Bronchial epithelial cell (primary cell): ENCODE measurements around the gene MEX3A. TPM values are rescaled to one million over a fixed set of nuclear protein-coding genes. Genes with fewer than 3 reads are reported as not detected.
A peak's percentile ranks its signal among the peaks of the same experiment; 100 is the strongest.

Source experiments
- DNase-seq: peaks from one replicate; pipeline ENCODE4 v3.0.0-alpha.2; 2010; ENCODE audit warnings: low read depth
- FAIRE-seq: peaks from 2 replicates; lab custom pipeline; 2011; peaks lifted over from hg19 to GRCh38; lab: Jason Lieb, UNC
- H3K27me3 ChIP-seq: 2 replicates; pipeline ENCODE4 v1.5.1; 2011; ENCODE audit warnings: low read length; ENCODE audit not compliant: control insufficient read depth, insufficient read depth
- H3K36me3 ChIP-seq: 2 replicates; pipeline ENCODE4 v1.5.1; 2011; ENCODE audit warnings: low read length; ENCODE audit not compliant: control insufficient read depth, insufficient read depth
- H3K4me3 ChIP-seq: 2 replicates; pipeline ENCODE4 v1.5.1; 2011; ENCODE audit warnings: mild to moderate bottlenecking, low read depth, low read length, control low read depth
- CTCF ChIP-seq: IDR thresholded peaks from 2 replicates; pipeline ENCODE4 v1.5.1; 2011; ENCODE audit warnings: mild to moderate bottlenecking, moderate library complexity, low read length, control low read depth, inconsistent platforms; ENCODE audit not compliant: insufficient read depth, severe bottlenecking
- total RNA-seq: library from RNA; depleted of rRNA; stranded (reverse); fragments of >200 nt; gene quantifications from 2 replicates; pipeline ENCODE4 v1.2.1, GENCODE V29; 2014

Gene MEX3A
- total RNA-seq, 1 donor from 2014 or later: 0.53 TPM

GRCh38 chr1:156104065-156104810 is 22.0 kb upstream of the MEX3A start:
- Histone ChIP-seq H3K4me3 (no peak overlapping the region), H3K27me3 (no peaks in the 10 kb centered on the region), H3K36me3 (no peaks in the 10 kb centered on the region)
- DNase-seq: peak; percentile 95
- no peak for FAIRE-seq
- no peak for TF ChIP-seq CTCF

DNA sequence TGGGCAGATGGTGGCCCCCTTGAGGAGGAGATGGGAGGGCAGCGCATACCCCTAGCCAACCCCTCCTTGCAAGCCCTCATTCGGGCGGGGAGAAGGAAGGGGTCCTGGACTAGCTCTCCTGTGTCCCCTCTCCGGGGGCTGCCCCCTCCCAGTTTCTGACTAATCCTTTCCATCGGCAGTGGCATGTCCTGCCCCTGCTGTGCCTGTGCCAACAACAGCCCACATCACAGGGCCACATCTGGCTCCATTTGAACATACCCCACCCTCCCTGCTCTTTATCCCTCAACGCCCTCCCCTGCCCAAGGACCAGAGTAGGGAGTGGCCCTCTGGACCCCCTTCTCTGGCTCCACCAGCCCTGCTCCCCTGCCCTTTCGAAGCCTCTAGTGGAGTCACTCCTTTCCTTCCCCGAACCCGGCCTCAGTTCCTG is 21.3 kb upstream of the MEX3A start:
- Histone ChIP-seq H3K4me3 (no peak overlapping the region), H3K27me3 (no peaks in the 10 kb centered on the region), H3K36me3 (no peaks in the 10 kb centered on the region)
- TF ChIP-seq CTCF: no peak
- DNase-seq (peak; percentile 62), FAIRE-seq (no peak)

GRCh38 chr1:156102633-156103511 is 20.6 kb upstream of the MEX3A start:
- peak; percentile 19 for DNase-seq
- TF ChIP-seq CTCF: no peak
- FAIRE-seq: no peak
- Histone ChIP-seq H3K36me3 (no peaks in the 10 kb centered on the region), H3K27me3 (no peaks in the 10 kb centered on the region), H3K4me3 (no peak overlapping the region)

DNA sequence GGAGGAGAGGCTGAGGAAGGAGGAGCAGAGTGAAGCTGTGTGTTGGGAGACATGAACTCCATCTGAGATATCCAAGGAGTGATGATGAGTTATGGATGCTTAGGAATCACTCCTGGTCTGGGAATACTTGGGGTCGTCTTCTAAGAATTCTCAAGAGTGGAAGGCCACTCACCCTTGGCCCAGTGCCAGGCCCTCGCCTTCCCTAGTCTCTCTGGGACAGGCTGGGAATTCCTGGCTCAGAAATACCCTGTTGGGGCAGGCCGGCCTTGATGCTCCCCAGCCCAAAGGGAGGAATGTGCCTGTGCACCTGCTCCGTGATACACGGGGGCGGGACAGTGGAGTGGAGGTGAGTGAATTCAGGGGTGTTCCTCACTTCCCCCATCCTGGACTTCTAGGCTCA is 19.6 kb upstream of the MEX3A start:
- Histone ChIP-seq H3K36me3 (no peaks in the 10 kb centered on the region), H3K27me3 (no peaks in the 10 kb centered on the region), H3K4me3 (no peak overlapping the region)
- TF ChIP-seq CTCF: no peak
- no peak for DNase-seq
- no peak for FAIRE-seq

DNA sequence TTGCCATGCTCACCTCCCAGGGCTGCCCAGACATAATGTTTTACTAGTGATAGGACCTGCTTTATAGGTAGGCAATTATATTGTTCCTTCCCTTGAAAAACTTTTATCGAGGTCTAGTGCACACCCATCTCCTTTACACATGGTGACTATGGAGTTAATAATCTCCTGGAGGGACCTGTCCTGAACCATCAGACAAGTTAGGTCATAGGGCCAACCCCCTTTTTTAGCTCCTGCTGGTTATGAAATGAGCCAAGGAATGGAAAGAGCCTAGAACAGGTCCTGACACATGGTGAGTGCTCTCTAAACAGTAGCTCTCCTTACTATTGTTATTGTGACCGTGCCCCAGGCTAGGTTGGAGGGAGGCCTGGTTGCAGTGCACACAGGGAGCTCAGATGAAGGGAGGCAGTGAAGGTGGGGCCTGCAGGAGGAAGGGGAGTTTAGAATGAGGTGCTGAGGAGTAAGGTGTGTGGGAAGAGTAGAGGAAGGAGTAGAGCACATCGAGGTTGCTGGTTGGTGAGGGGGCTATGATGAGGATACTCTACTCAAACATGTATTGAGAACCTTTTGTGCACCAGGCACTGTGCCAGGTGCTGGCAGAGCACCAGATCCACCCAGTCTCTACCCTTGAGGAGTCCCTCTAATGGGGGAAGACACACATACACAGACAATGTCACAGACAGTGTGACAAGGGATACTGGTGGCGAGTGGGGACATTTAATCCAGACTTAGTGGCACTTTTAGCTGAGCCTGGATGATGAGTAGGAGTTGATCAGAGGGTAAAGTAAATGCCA is 18.1 kb upstream of the MEX3A start:
- TF ChIP-seq CTCF: no peak
- no peaks in the 10 kb centered on the region for H3K36me3 ChIP-seq
- FAIRE-seq: no peak

More for the DNA sequence above, 18.1 kb upstream of the MEX3A start:
- peak; percentile 86 for DNase-seq
- H3K4me3 ChIP-seq: no peak overlapping the region
- no peaks in the 10 kb centered on the region for H3K27me3 ChIP-seq
